HCT116 (cell line): ENCODE data around the gene BRWD1. TPM values are rescaled to one million over a fixed set of nuclear protein-coding genes. Genes with fewer than 3 reads are reported as not detected.

ENCODE experiments used
- ATAC-seq: fragments of 200-7000 bp; cut with Tn5 transposase; 2 replicates; pipeline ENCODE4 v1.9.1; 2020; ENCODE audit warnings: mild to moderate bottlenecking, moderate library complexity
- BruUV-seq: library from RNA; stranded (reverse); fragments of 400-500 nt; replicated peaks from 2 replicates; lab custom pipeline; 2021; lab: Mats Ljungman, UMichigan
- CTCF ChIA-PET: fragments of 300-600 bp; sonication (Branson Sonifier 250); formaldehyde crosslinking; loops from one replicate; lab custom pipeline; 2021; ENCODE audit warnings: antibody characterized with exemption; lab: Charles Lee
- POLR2A ChIA-PET: fragments of 300-600, 350-600 bp; sonication (Branson Sonifier 250); formaldehyde crosslinking; loops from one replicate; lab custom pipeline; 2021; ENCODE audit warnings: antibody characterized with exemption; lab: Charles Lee
- RAD21 ChIA-PET, 2 experiments: fragments of 300-600 bp; sonication (Branson Sonifier 250); formaldehyde crosslinking; loops; one replicate each; lab custom pipeline; 2023; ENCODE audit warnings: low total read pairs in 2 of 2; ENCODE audit not compliant: uncharacterized antibody in 2 of 2, unreplicated experiment in 2 of 2, low non-redundant PET in 1 of 2; lab: Charles Lee
- DNase-seq: peaks from one replicate; pipeline ENCODE4 v3.0.0-alpha.2; 2010; ENCODE audit warnings: low read depth, low spot score
- H2AFZ ChIP-seq: fragments of 200-600 bp; shearing (Covaris generic), sonication (generic); 2 replicates; pipeline ENCODE4 v1.6.1; 2017; ENCODE audit warnings: low read depth, mixed run types, mixed read lengths, antibody characterized with exemption, low read length; ENCODE audit not compliant: poor library complexity, severe bottlenecking
- H3K27ac ChIP-seq: 2 replicates; pipeline ENCODE4 v1.5.1; 2012; ENCODE audit warnings: low read depth, low read length
- H3K27me3 ChIP-seq: fragments of 200-600 bp; sonication (generic); 2 replicates; pipeline ENCODE4 v1.6.1; 2016; ENCODE audit warnings: mixed run types, low read length, mixed read lengths; ENCODE audit not compliant: insufficient read depth
- H3K36me3 ChIP-seq, 2 experiments: fragments of 200-500 bp in 1 of 2; fragments of 200-600 bp in 1 of 2; sonication (Bioruptor generic) in 1 of 2; sonication (generic) in 1 of 2; 2 replicates each; pipeline versions ENCODE4 v1.5.1 to v1.6.1; 2014 to 2016; ENCODE audit warnings: low read length in 2 of 2, inconsistent platforms in 1 of 2, mixed read lengths in 1 of 2, mixed run types in 1 of 2; ENCODE audit not compliant: insufficient read depth in 2 of 2, control insufficient read depth in 1 of 2
- H3K4me1 ChIP-seq, 2 experiments: fragments of 200-600 bp in 1 of 2; sonication (generic) in 1 of 2; 2 replicates each; pipeline versions ENCODE4 v1.5.1 to v1.6.1; 2012 to 2017; ENCODE audit warnings: low read length in 2 of 2, inconsistent platforms in 1 of 2, mild to moderate bottlenecking in 1 of 2, mixed read lengths in 1 of 2, mixed run types in 1 of 2, moderate library complexity in 1 of 2; ENCODE audit not compliant: insufficient read depth in 2 of 2, control insufficient read depth in 1 of 2
- H3K4me2 ChIP-seq: fragments of 200-600 bp; sonication (generic); 2 replicates; pipeline ENCODE4 v1.6.1; 2017; ENCODE audit warnings: mixed run types, low read length, mixed read lengths
- H3K4me3 ChIP-seq, 2 experiments: fragments of 200-600 bp in 1 of 2; sonication (generic) in 1 of 2; replicated peaks in 1 of 2; 2 replicates each; pipeline ENCODE4 v1.5.1; 2011 to 2016; ENCODE audit warnings: low read length in 2 of 2, control low read depth in 1 of 2, low read depth in 1 of 2, mild to moderate bottlenecking in 1 of 2, mixed read lengths in 1 of 2, mixed run types in 1 of 2
- H3K79me2 ChIP-seq: fragments of 200-600 bp; sonication (generic); 2 replicates; pipeline ENCODE4 v1.6.1; 2017; ENCODE audit warnings: mild to moderate bottlenecking, mixed run types, low read length, moderate library complexity, mixed read lengths; ENCODE audit not compliant: insufficient read depth
- H3K9ac ChIP-seq: fragments of 200-600 bp; sonication (generic); 2 replicates; pipeline ENCODE4 v1.6.1; 2016; ENCODE audit warnings: low read length, mixed read lengths
- H3K9me2 ChIP-seq: fragments of 200-600 bp; sonication (generic), shearing (Covaris generic); 2 replicates; pipeline ENCODE4 v1.6.1; 2017; ENCODE audit warnings: mixed run types, mild to moderate bottlenecking, moderate library complexity; ENCODE audit not compliant: insufficient read depth
- H3K9me3 ChIP-seq, 2 experiments: fragments of 200-500 bp in 1 of 2; fragments of 200-600 bp in 1 of 2; sonication (Bioruptor generic) in 1 of 2; sonication (generic) in 1 of 2; 2 replicates each; pipeline ENCODE4 v1.6.1; 2014 to 2017; ENCODE audit warnings: low read length in 2 of 2, mixed read lengths in 2 of 2, inconsistent platforms in 1 of 2, low read depth in 1 of 2, mild to moderate bottlenecking in 1 of 2, mixed run types in 1 of 2, moderate library complexity in 1 of 2; ENCODE audit not compliant: control insufficient read depth in 1 of 2, insufficient read depth in 1 of 2
- H4K20me1 ChIP-seq: fragments of 200-600 bp; sonication (generic), shearing (Covaris generic); 2 replicates; pipeline ENCODE4 v1.6.1; 2017; ENCODE audit warnings: mixed run types, mild to moderate bottlenecking, moderate library complexity; ENCODE audit not compliant: insufficient read depth
- CBX3 ChIP-seq: IDR thresholded peaks from 2 replicates; pipeline ENCODE4 v1.6.1; 2012; ENCODE audit warnings: low read depth
- CEBPB ChIP-seq: IDR thresholded peaks from 2 replicates; pipeline ENCODE4 v1.6.1; 2012; ENCODE audit warnings: low read depth
- ELF1 ChIP-seq: IDR thresholded peaks from 2 replicates; pipeline ENCODE4 v1.6.1; 2012; ENCODE audit warnings: low read depth, borderline replicate concordance
- EZH2 ChIP-seq: fragments of 200-600 bp; sonication (generic); IDR thresholded peaks from 2 replicates; pipeline ENCODE4 v1.6.1; 2017; ENCODE audit warnings: antibody characterized with exemption, mixed run types
- EZH2phosphoT487 ChIP-seq: fragments of 200-600 bp; IDR thresholded peaks from 2 replicates; pipeline ENCODE4 v1.6.1; 2018; ENCODE audit warnings: antibody characterized with exemption, borderline replicate concordance
- FOSL1 ChIP-seq: IDR thresholded peaks from 2 replicates; pipeline ENCODE4 v1.6.1; 2012; ENCODE audit warnings: low read depth
- POLR2A ChIP-seq: IDR thresholded peaks from 2 replicates; pipeline ENCODE4 v1.7.0; 2011; ENCODE audit warnings: borderline replicate concordance; ENCODE audit not compliant: insufficient read depth, insufficient read length; ENCODE audit errors: extremely low read depth
- POLR2AphosphoS5 ChIP-seq: IDR thresholded peaks from 2 replicates; pipeline ENCODE4 v1.6.1; 2011; ENCODE audit warnings: mild to moderate bottlenecking, low read depth, low read length, moderate library complexity
- RAD21 ChIP-seq: IDR thresholded peaks from 2 replicates; pipeline ENCODE4 v1.6.1; 2012; ENCODE audit warnings: low read depth, mild to moderate bottlenecking
- SIN3A ChIP-seq: IDR thresholded peaks from 2 replicates; pipeline ENCODE4 v1.6.1; 2012; ENCODE audit warnings: low read depth
- SP1 ChIP-seq: IDR thresholded peaks from 2 replicates; pipeline ENCODE4 v1.6.1; 2012; ENCODE audit warnings: low read depth
- TCF7L2 ChIP-seq: IDR thresholded peaks from 2 replicates; pipeline ENCODE4 v1.7.0; 2011; ENCODE audit warnings: borderline replicate concordance, inconsistent platforms; ENCODE audit not compliant: insufficient read depth, insufficient read length; ENCODE audit errors: extremely low read depth
- intact Hi-C: fragments of 100-400 bp; cut with micrococcal nuclease; formaldehyde crosslinking; loops from 2 replicates; pipeline ENCODE4 v1.10.0; 2022
- total RNA-seq: library from RNA; stranded (reverse); gene quantifications from one replicate; pipeline ENCODE4 v1.2.1, GENCODE V29; 2021; ENCODE audit not compliant: unreplicated experiment
- TF ChIP-seq, protein P1 (sequence below), 3 experiments: fragments of 200-600 bp in 1 of 3; sonication (generic) in 1 of 3; IDR thresholded peaks in 2 of 3; conservative IDR thresholded peaks in 1 of 3; 2 replicates each; pipeline ENCODE4 v1.5.1; 2012 to 2017; ENCODE audit warnings: low read depth in 2 of 3, low read length in 2 of 3, antibody characterized with exemption in 1 of 3, borderline replicate concordance in 1 of 3, control low read depth in 1 of 3, mild to moderate bottlenecking in 1 of 3, mixed read lengths in 1 of 3, mixed run types in 1 of 3, moderate library complexity in 1 of 3; ENCODE audit not compliant: insufficient read depth in 1 of 3
- TF ChIP-seq, protein P2 (sequence below): IDR thresholded peaks from 2 replicates; pipeline ENCODE4 v1.6.1; 2012; ENCODE audit warnings: low read depth
- TF ChIP-seq, protein P3 (sequence below): IDR thresholded peaks from 2 replicates; pipeline ENCODE4 v1.6.1; 2012

The BRWD1 gene
- total RNA-seq, 1 experiment from 2014 or later: 33.1 TPM

DNA sequence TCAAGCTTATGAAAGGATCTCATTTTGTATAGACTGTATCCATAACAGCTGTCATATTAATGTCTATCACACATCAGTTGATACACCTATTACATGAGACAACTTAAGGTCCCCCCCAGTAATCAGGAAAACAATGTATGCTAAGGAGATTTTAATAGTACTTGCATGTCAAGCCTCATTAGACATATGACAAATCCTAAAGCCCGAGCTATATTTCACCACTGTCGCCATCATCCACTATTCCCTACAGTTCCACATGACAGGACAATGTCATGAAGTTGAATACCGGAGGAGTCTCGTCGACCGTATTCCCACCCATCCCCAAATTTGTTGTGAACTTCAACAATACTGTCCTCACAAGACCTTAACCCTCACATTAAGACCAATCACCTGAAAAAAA is 32.0 kb upstream of the BRWD1 start:
- peaks cover 34% of the 10 kb centered on the region; the same call in 1 of the 2 replicates for H4K20me1 ChIP-seq
- peaks cover 44 to 53% of the 10 kb centered on the region in 2 experiments for H3K36me3 ChIP-seq
- no peak for TF ChIP-seq CEBPB
- no peak for TF ChIP-seq FOSL1
- TF ChIP-seq TCF7L2: no peak
- TF ChIP-seq SP1: no peak
- no peak for TF ChIP-seq SIN3A
- TF ChIP-seq POLR2A: no peak
- no peak for TF ChIP-seq CBX3
- TF ChIP-seq, protein P1, sequence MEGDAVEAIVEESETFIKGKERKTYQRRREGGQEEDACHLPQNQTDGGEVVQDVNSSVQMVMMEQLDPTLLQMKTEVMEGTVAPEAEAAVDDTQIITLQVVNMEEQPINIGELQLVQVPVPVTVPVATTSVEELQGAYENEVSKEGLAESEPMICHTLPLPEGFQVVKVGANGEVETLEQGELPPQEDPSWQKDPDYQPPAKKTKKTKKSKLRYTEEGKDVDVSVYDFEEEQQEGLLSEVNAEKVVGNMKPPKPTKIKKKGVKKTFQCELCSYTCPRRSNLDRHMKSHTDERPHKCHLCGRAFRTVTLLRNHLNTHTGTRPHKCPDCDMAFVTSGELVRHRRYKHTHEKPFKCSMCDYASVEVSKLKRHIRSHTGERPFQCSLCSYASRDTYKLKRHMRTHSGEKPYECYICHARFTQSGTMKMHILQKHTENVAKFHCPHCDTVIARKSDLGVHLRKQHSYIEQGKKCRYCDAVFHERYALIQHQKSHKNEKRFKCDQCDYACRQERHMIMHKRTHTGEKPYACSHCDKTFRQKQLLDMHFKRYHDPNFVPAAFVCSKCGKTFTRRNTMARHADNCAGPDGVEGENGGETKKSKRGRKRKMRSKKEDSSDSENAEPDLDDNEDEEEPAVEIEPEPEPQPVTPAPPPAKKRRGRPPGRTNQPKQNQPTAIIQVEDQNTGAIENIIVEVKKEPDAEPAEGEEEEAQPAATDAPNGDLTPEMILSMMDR (IDR thresholded peaks at IDR 0.05 in 2 of 3, conservative IDR thresholded peaks at IDR 0.05 in 1 of 3; ENCODE audit: borderline replicate concordance in 1 of 3, insufficient read depth in 1 of 3, low read depth in 2 of 3, low read length in 2 of 3): no peak
- TF ChIP-seq RAD21: no peak
- no peak for TF ChIP-seq ELF1
- TF ChIP-seq POLR2AphosphoS5: no peak
- TF ChIP-seq, protein P2, sequence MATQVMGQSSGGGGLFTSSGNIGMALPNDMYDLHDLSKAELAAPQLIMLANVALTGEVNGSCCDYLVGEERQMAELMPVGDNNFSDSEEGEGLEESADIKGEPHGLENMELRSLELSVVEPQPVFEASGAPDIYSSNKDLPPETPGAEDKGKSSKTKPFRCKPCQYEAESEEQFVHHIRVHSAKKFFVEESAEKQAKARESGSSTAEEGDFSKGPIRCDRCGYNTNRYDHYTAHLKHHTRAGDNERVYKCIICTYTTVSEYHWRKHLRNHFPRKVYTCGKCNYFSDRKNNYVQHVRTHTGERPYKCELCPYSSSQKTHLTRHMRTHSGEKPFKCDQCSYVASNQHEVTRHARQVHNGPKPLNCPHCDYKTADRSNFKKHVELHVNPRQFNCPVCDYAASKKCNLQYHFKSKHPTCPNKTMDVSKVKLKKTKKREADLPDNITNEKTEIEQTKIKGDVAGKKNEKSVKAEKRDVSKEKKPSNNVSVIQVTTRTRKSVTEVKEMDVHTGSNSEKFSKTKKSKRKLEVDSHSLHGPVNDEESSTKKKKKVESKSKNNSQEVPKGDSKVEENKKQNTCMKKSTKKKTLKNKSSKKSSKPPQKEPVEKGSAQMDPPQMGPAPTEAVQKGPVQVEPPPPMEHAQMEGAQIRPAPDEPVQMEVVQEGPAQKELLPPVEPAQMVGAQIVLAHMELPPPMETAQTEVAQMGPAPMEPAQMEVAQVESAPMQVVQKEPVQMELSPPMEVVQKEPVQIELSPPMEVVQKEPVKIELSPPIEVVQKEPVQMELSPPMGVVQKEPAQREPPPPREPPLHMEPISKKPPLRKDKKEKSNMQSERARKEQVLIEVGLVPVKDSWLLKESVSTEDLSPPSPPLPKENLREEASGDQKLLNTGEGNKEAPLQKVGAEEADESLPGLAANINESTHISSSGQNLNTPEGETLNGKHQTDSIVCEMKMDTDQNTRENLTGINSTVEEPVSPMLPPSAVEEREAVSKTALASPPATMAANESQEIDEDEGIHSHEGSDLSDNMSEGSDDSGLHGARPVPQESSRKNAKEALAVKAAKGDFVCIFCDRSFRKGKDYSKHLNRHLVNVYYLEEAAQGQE: no peak
- TF ChIP-seq, protein P3, sequence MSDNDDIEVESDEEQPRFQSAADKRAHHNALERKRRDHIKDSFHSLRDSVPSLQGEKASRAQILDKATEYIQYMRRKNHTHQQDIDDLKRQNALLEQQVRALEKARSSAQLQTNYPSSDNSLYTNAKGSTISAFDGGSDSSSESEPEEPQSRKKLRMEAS: no peak
- no peak for TF ChIP-seq EZH2
- TF ChIP-seq EZH2phosphoT487: no peak
- ChIA-PET CTCF (no interaction called here), POLR2A (no interaction called here), RAD21 (no interaction called here)
- DNase-seq (no peak), ATAC-seq (no peak)
- no peak overlapping the region for H3K4me3 ChIP-seq
- H2AFZ ChIP-seq: no peak overlapping the region
- BruUV-seq: no TSS peak
- H3K27ac ChIP-seq: no peak overlapping the region
- H3K4me1 ChIP-seq: peaks cover 5 to 22% of the 10 kb centered on the region in 2 experiments
- no peaks in the 10 kb centered on the region for H3K9me2 ChIP-seq
- intact Hi-C loops: loop anchor here (5.0 kb wide), 1 partner anchor 33 kb away; the partner anchor contains the start of gene BRWD1
- no peaks in the 10 kb centered on the region for H3K27me3 ChIP-seq
- H3K4me2 ChIP-seq: no peak overlapping the region
- no peak overlapping the region for H3K9ac ChIP-seq
- H3K9me3 ChIP-seq: no peaks in the 10 kb centered on the region
- H3K79me2 ChIP-seq: peaks cover 42% of the 10 kb centered on the region
